ENCODE measurements around the gene RASSF3.

DNA sequence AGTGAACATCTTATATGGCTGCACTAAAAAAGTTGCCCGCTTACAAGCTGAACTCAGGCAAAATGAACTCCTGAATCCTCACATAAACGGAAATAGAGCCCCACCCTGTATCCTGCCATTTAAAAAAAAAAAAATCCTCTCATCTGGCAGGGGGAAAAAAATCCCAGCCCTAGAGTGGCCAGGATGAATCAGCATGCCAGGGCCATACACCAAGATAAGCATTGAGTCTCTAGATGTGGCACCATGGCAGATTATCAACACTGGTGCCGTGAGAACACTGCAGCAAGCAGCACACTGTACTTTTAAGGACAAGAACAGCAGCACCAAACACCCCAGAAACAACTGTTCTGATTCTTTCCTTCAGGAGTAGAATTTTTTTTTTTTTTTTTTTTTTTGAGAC, 65.5 kb downstream of the RASSF3 start:
- TF ChIP-seq, protein P1, sequence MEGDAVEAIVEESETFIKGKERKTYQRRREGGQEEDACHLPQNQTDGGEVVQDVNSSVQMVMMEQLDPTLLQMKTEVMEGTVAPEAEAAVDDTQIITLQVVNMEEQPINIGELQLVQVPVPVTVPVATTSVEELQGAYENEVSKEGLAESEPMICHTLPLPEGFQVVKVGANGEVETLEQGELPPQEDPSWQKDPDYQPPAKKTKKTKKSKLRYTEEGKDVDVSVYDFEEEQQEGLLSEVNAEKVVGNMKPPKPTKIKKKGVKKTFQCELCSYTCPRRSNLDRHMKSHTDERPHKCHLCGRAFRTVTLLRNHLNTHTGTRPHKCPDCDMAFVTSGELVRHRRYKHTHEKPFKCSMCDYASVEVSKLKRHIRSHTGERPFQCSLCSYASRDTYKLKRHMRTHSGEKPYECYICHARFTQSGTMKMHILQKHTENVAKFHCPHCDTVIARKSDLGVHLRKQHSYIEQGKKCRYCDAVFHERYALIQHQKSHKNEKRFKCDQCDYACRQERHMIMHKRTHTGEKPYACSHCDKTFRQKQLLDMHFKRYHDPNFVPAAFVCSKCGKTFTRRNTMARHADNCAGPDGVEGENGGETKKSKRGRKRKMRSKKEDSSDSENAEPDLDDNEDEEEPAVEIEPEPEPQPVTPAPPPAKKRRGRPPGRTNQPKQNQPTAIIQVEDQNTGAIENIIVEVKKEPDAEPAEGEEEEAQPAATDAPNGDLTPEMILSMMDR (IDR thresholded peaks at IDR 0.05; ENCODE audit: low read depth, low read length): no peak
- no peak for TF ChIP-seq EZH2phosphoT487 (IDR thresholded peaks at IDR 0.05; ENCODE audit: low read depth)

All from OCI-LY3 (cell line).